ENCODE results near the gene GTF2A2. TPM values are rescaled to one million over a fixed set of nuclear protein-coding genes. Genes with fewer than 3 reads are reported as not detected.

GTF2A2 gene
- total RNA-seq, 1 experiment from 2014 or later: 175 TPM

DNA sequence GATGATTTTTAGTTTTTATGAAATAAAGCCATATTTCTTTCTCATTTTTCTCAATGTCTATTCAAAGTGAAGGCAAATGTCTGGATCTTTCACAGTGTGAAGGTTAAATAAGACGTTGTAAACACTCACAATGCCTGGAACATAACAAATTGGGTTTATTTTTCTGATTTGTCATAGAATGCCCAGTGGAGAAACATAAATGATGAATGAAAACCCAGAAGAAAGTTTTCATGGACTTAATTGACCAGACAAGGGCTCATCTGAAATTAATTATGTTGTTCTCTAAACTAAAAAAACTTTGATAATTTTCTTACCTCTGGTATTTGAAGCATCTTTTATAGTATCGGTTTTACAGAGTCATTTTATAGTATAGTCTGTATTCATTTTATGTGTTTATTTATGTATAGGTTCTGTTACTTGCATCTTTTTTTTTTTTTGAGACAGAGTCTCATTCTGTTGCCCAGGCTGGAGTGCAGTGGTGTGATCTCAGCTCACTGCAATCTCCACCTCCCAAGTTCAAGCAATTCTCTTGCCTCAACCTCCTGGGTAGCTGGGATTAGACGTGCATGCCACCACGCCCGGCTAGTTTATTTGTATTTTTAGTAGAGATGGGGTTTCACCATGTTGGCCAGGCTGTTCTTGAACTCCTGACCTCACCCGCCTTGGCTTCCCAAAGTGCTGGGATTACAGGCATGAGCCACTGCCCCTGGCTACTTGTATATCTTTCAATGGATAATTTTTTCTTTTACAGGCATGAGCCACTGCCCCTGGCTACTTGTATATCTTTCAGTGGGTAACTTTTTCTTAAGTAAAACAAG, 46.9 kb upstream of the GTF2A2 start:
- no peak overlapping the region for H3K9ac ChIP-seq (ENCODE audit: low read length)
- no peak for TF ChIP-seq CEBPB (IDR thresholded peaks at IDR 0.05; ENCODE audit: low read depth)
- TF ChIP-seq, protein P1, sequence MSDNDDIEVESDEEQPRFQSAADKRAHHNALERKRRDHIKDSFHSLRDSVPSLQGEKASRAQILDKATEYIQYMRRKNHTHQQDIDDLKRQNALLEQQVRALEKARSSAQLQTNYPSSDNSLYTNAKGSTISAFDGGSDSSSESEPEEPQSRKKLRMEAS (IDR thresholded peaks at IDR 0.05): no peak
- no peaks in the 10 kb centered on the region for H3K9me2 ChIP-seq (ENCODE audit: insufficient read depth)
- H3K4me3 ChIP-seq (replicated peaks in 1 of 2; ENCODE audit: low read depth in 1 of 2, low read length in 2 of 2): no peak overlapping the region
- RAD21 ChIA-PET (ENCODE audit: low non-redundant PET in 1 of 2, low total read pairs in 2 of 2, uncharacterized antibody in 2 of 2, unreplicated experiment in 2 of 2): no interaction called here
- no peaks in the 10 kb centered on the region for H4K20me1 ChIP-seq (ENCODE audit: insufficient read depth)
- POLR2A ChIA-PET: no interaction called here
- no peaks in the 10 kb centered on the region for H3K79me2 ChIP-seq (ENCODE audit: insufficient read depth, low read length)
- CTCF ChIA-PET: interaction anchor here (0.7 to 1.7 kb wide), 2 partner anchors 13 to 21 kb away, joined by 3 to 4 read pairs; no protein-coding TSS in a partner anchor
- no peak for ATAC-seq
- no peak for DNase-seq (ENCODE audit: low read depth, low spot score)
- no peak overlapping the region for H2AFZ ChIP-seq (ENCODE audit: low read depth, low read length, poor library complexity, severe bottlenecking)
- H3K4me1 ChIP-seq (ENCODE audit: control insufficient read depth in 1 of 2, insufficient read depth in 2 of 2, low read length in 2 of 2): peaks cover 0 to 8% of the 10 kb centered on the region in 2 experiments; a peak in 2 of 4 replicates
- no peak overlapping the region for H3K4me2 ChIP-seq (ENCODE audit: low read length)
- BruUV-seq (replicated peaks): no TSS peak
- no peaks in the 10 kb centered on the region for H3K36me3 ChIP-seq (ENCODE audit: control insufficient read depth in 1 of 2, insufficient read depth in 2 of 2, low read length in 2 of 2)
- no peak overlapping the region for H3K27ac ChIP-seq (ENCODE audit: low read depth, low read length)
- no peaks in the 10 kb centered on the region for H3K27me3 ChIP-seq (ENCODE audit: insufficient read depth, low read length)
- no peaks in the 10 kb centered on the region for H3K9me3 ChIP-seq (ENCODE audit: control insufficient read depth in 1 of 2, insufficient read depth in 1 of 2, low read depth in 1 of 2, low read length in 2 of 2)
- intact Hi-C loops (cut with micrococcal nuclease): no loop called here

DNA sequence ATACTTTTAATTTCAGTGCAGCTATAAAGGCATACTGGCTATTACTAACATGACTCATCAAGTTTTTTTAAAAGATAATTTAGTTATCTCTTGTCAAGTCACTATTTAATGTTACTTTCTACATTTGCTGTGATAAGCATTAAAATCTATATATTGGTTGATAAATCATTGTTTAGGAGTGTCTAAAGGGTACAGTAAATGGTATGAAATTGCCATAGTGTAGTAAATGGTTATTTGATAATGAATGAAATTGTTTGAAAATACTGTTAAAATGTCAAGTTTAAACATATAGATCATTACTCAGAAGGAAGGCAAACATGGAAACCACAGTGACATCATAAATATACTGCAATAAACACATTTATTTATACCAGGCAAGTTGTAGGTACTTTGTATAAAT, 45.0 kb upstream of the GTF2A2 start:
- ChIA-PET RAD21 (ENCODE audit: low non-redundant PET in 1 of 2, low total read pairs in 2 of 2, uncharacterized antibody in 2 of 2, unreplicated experiment in 2 of 2) (no interaction called here), CTCF (interaction anchor here (1.4 to 1.7 kb wide), 3 partner anchors 11 to 22 kb away, joined by 4 to 6 read pairs (median 5); no protein-coding TSS in a partner anchor), POLR2A (no interaction called here)
- Histone ChIP-seq H3K79me2 (ENCODE audit: insufficient read depth, low read length) (no peaks in the 10 kb centered on the region), H3K36me3 (ENCODE audit: control insufficient read depth in 1 of 2, insufficient read depth in 2 of 2, low read length in 2 of 2) (no peaks in the 10 kb centered on the region), H3K9me2 (ENCODE audit: insufficient read depth) (no peaks in the 10 kb centered on the region), H3K9me3 (ENCODE audit: control insufficient read depth in 1 of 2, insufficient read depth in 1 of 2, low read depth in 1 of 2, low read length in 2 of 2) (no peaks in the 10 kb centered on the region), H3K4me2 (ENCODE audit: low read length) (no peak overlapping the region), H3K9ac (ENCODE audit: low read length) (no peak overlapping the region), H3K27ac (ENCODE audit: low read depth, low read length) (no peak overlapping the region), H4K20me1 (ENCODE audit: insufficient read depth) (no peaks in the 10 kb centered on the region), H3K4me3 (replicated peaks in 1 of 2; ENCODE audit: low read depth in 1 of 2, low read length in 2 of 2) (no peak overlapping the region), H3K27me3 (ENCODE audit: insufficient read depth, low read length) (no peaks in the 10 kb centered on the region), H2AFZ (ENCODE audit: low read depth, low read length, poor library complexity, severe bottlenecking) (peak overlapping the region; percentile 71), H3K4me1 (ENCODE audit: control insufficient read depth in 1 of 2, insufficient read depth in 2 of 2, low read length in 2 of 2) (peaks cover 0 to 8% of the 10 kb centered on the region in 2 experiments; a peak in 2 of 4 replicates)
- ATAC-seq (no peak), DNase-seq (ENCODE audit: low read depth, low spot score) (no peak)
- intact Hi-C loops (cut with micrococcal nuclease): no loop called here
- BruUV-seq (replicated peaks): no TSS peak
- TF ChIP-seq RAD21 (IDR thresholded peaks at IDR 0.05; ENCODE audit: low read depth) (no peak), SIN3A (IDR thresholded peaks at IDR 0.05; ENCODE audit: low read depth) (no peak), YY1 (IDR thresholded peaks at IDR 0.05; ENCODE audit: extremely low read depth, insufficient replicate concordance, low read depth, low read length) (no peak)
